Measurements from ENCODE around the gene FAM13A.

Gene FAM13A

DNA sequence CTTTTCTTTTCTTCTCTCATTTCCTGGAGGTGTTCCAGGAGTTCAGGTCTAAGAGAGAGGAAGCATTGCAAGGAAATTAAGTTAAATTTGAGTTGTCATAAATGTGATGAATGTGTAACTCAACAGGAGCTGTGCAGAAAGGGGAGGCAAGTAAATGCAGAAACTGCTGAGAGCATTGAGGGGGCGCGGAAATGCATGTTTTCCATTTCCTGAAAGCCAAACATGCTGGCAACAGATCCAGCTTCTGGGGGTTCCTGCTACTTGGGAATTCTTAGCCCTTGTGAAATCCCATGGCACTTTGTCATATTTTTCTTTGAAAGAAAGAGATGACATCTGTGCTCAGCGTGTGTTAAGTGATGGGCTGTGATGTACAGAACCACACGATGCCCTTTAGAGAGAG is 325.6 kb downstream of the FAM13A start:
- no peaks in the 10 kb centered on the region for H4K20me1 ChIP-seq (ENCODE audit: low read depth, low read length)
- H3K9me2 ChIP-seq (replicated peaks; ENCODE audit: insufficient read depth, low read length): no peaks in the 10 kb centered on the region
- no peaks in the 10 kb centered on the region for H3K36me3 ChIP-seq (ENCODE audit: low read length)
- H3K79me2 ChIP-seq (ENCODE audit: insufficient read depth, low read length): no peaks in the 10 kb centered on the region
- TF ChIP-seq, protein P1, sequence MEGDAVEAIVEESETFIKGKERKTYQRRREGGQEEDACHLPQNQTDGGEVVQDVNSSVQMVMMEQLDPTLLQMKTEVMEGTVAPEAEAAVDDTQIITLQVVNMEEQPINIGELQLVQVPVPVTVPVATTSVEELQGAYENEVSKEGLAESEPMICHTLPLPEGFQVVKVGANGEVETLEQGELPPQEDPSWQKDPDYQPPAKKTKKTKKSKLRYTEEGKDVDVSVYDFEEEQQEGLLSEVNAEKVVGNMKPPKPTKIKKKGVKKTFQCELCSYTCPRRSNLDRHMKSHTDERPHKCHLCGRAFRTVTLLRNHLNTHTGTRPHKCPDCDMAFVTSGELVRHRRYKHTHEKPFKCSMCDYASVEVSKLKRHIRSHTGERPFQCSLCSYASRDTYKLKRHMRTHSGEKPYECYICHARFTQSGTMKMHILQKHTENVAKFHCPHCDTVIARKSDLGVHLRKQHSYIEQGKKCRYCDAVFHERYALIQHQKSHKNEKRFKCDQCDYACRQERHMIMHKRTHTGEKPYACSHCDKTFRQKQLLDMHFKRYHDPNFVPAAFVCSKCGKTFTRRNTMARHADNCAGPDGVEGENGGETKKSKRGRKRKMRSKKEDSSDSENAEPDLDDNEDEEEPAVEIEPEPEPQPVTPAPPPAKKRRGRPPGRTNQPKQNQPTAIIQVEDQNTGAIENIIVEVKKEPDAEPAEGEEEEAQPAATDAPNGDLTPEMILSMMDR (IDR thresholded peaks at IDR 0.05; ENCODE audit: insufficient read depth, low read length, poor library complexity, severe bottlenecking): no peak
- no peak for TF ChIP-seq EZH2phosphoT487 (conservative IDR thresholded peaks at IDR 0.05; ENCODE audit: low read length)
- no peak overlapping the region for H2AFZ ChIP-seq (ENCODE audit: low read depth, low read length, severe bottlenecking)
- H3F3A ChIP-seq (ENCODE audit: insufficient read depth): no peaks in the 10 kb centered on the region
- H3K27ac ChIP-seq (ENCODE audit: low read depth, low read length): no peak overlapping the region
- no peaks in the 10 kb centered on the region for H3K9me3 ChIP-seq (ENCODE audit: insufficient read depth, low read length)
- no peak overlapping the region for H3K4me2 ChIP-seq (ENCODE audit: low read depth, low read length, poor library complexity, severe bottlenecking)
- no peak overlapping the region for H3K4me3 ChIP-seq (ENCODE audit: insufficient read depth, low read length, poor library complexity, severe bottlenecking)
- H3K9ac ChIP-seq (ENCODE audit: low read length): no peak overlapping the region
- no peaks in the 10 kb centered on the region for H3K27me3 ChIP-seq (ENCODE audit: low read length)

DNA sequence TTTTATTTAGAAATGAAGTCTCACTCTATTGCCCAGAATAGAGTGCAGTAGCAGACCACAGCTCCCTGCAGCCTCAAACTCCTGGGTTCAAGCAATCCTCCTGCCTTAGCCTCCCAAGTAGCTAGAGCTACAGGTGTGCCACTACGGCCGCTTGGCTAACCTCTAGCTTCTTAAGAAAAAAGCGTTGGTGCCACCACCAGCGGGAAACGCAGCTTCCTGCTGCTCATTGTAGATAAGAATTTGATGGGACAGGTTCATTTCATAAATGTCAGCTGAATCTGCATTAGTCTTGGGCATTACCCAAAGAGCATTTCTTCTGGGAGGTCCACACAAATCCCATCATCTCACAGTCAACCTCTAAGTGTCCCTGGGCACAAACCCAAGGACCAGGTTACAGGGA is 326.2 kb downstream of the FAM13A start:
- no peaks in the 10 kb centered on the region for H3K27me3 ChIP-seq (ENCODE audit: low read length)
- H3K36me3 ChIP-seq (ENCODE audit: low read length): no peaks in the 10 kb centered on the region
- no peaks in the 10 kb centered on the region for H3F3A ChIP-seq (ENCODE audit: insufficient read depth)
- TF ChIP-seq, protein P1 (IDR thresholded peaks at IDR 0.05; ENCODE audit: insufficient read depth, low read length, poor library complexity, severe bottlenecking): no peak
- TF ChIP-seq EZH2phosphoT487 (conservative IDR thresholded peaks at IDR 0.05; ENCODE audit: low read length): no peak
- no peak overlapping the region for H2AFZ ChIP-seq (ENCODE audit: low read depth, low read length, severe bottlenecking)
- no peak overlapping the region for H3K4me3 ChIP-seq (ENCODE audit: insufficient read depth, low read length, poor library complexity, severe bottlenecking)
- H4K20me1 ChIP-seq (ENCODE audit: low read depth, low read length): no peaks in the 10 kb centered on the region
- H3K9me3 ChIP-seq (ENCODE audit: insufficient read depth, low read length): no peaks in the 10 kb centered on the region
- H3K27ac ChIP-seq (ENCODE audit: low read depth, low read length): no peak overlapping the region
- H3K9me2 ChIP-seq (replicated peaks; ENCODE audit: insufficient read depth, low read length): no peaks in the 10 kb centered on the region
- H3K79me2 ChIP-seq (ENCODE audit: insufficient read depth, low read length): no peaks in the 10 kb centered on the region
- no peak overlapping the region for H3K4me2 ChIP-seq (ENCODE audit: low read depth, low read length, poor library complexity, severe bottlenecking)
- no peak overlapping the region for H3K9ac ChIP-seq (ENCODE audit: low read length)

DNA sequence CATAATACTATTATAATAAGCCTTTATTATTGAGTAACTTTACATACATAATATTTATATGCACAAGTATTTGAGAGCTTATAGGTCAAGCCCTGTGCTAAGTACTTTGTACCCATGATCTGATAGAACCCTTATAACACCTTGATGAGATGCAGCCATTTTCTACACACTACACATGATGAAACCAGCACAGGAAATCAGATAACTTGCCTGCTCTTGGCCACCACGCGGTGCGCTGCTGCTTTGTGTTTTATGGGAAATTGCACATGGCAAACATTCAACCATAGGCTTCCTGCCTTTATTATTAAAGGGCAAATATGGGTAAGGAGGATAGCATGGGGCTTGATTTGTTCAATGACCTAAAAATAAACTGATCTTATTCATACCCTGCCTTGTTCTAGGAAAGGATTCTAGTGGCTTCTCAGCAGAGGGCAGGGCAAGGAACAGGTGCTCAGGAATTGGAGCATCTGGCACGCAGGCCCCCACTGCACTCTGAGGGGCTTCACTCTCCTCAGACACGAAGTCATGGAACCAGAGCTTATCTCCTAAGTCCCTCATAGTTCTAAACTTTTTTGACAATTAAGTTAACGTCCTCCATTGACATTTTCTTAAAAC is 327.7 kb downstream of the FAM13A start:
- Histone ChIP-seq H2AFZ (ENCODE audit: low read depth, low read length, severe bottlenecking) (no peak overlapping the region), H3K9ac (ENCODE audit: low read length) (no peak overlapping the region), H3K27me3 (ENCODE audit: low read length) (no peaks in the 10 kb centered on the region), H3K9me3 (ENCODE audit: insufficient read depth, low read length) (no peaks in the 10 kb centered on the region), H3K9me2 (replicated peaks; ENCODE audit: insufficient read depth, low read length) (no peaks in the 10 kb centered on the region), H3K79me2 (ENCODE audit: insufficient read depth, low read length) (no peaks in the 10 kb centered on the region), H3K27ac (ENCODE audit: low read depth, low read length) (no peak overlapping the region), H3K4me2 (ENCODE audit: low read depth, low read length, poor library complexity, severe bottlenecking) (no peak overlapping the region), H3F3A (ENCODE audit: insufficient read depth) (no peaks in the 10 kb centered on the region), H3K4me3 (ENCODE audit: insufficient read depth, low read length, poor library complexity, severe bottlenecking) (no peak overlapping the region), H4K20me1 (ENCODE audit: low read depth, low read length) (no peaks in the 10 kb centered on the region), H3K36me3 (ENCODE audit: low read length) (no peaks in the 10 kb centered on the region)
- no peak for TF ChIP-seq EZH2phosphoT487 (conservative IDR thresholded peaks at IDR 0.05; ENCODE audit: low read length)
- TF ChIP-seq, protein P1 (IDR thresholded peaks at IDR 0.05; ENCODE audit: insufficient read depth, low read length, poor library complexity, severe bottlenecking): no peak
